Esophagus squamous epithelium (tissue), 4 donors: Measurements from ENCODE around the gene UBE2D4.

Source experiments
- CTCF ChIP-seq, 6 experiments: fragments of 450-650 bp in 4 of 6; fragments of 200-600 bp in 2 of 6; sonication (generic) in 2 of 6; IDR thresholded peaks; one replicate each; pipeline ENCODE4 v1.5.1; 2016 to 2019; ENCODE audit warnings: antibody characterized with exemption in 6 of 6, mild to moderate bottlenecking in 4 of 6, moderate library complexity in 4 of 6
- POLR2A ChIP-seq, 4 donors: fragments of 450-650 bp; IDR thresholded peaks; one replicate each; pipeline ENCODE4 v1.6.1; 2017; ENCODE audit warnings: antibody characterized with exemption in 4 of 4, mild to moderate bottlenecking in 4 of 4, moderate library complexity in 3 of 4

- TF ChIP-seq CTCF (IDR thresholded peaks at IDR 0.05) (no peak), POLR2A (IDR thresholded peaks at IDR 0.05) (no peak)
Measured at GRCh38 chr7:43884209-43884608, 42.0 kb upstream of the UBE2D4 start.
